ENCODE data around the gene GALNT11.

GRCh38 chr7:151993977-151994676 is 31.3 kb upstream of the GALNT11 start:
- TF ChIP-seq CTCF (IDR thresholded peaks at IDR 0.05) (no peak), POLR2A (IDR thresholded peaks at IDR 0.05) (no peak)
